Breast epithelium (tissue), 4 donors: Measurements from ENCODE around the gene MET. TPM values are rescaled to one million over a fixed set of nuclear protein-coding genes. Genes with fewer than 3 reads are reported as not detected.

Experiments used
- DNase-seq, 2 donors: peaks; one replicate each; pipeline ENCODE4 v3.0.0-alpha.2; 2019; ENCODE audit warnings: low spot score in 2 of 2
- H3K27ac ChIP-seq, 2 donors: fragments of 200-600 bp; sonication (generic) in 1 of 2; one replicate each; pipeline ENCODE4 v1.5.1; 2016 to 2019; ENCODE audit warnings: mild to moderate bottlenecking in 1 of 2
- H3K27me3 ChIP-seq, 2 donors: fragments of 200-600 bp; sonication (generic) in 1 of 2; one replicate each; pipeline versions ENCODE4 v1.5.1 to v1.6.0; 2017 to 2019; ENCODE audit warnings: control low read depth in 1 of 2, mild to moderate bottlenecking in 1 of 2
- H3K36me3 ChIP-seq: fragments of 200-600 bp; one replicate; pipeline ENCODE4 v1.5.1; 2019
- H3K4me1 ChIP-seq, 2 donors: fragments of 200-600 bp; sonication (generic); one replicate each; pipeline ENCODE4 v1.5.1; 2016 to 2019; ENCODE audit warnings: control low read depth in 1 of 2
- H3K4me3 ChIP-seq, 3 donors: fragments of 200-600 bp; sonication (generic); 1 replicate in 2 of 3; 2 replicates in 1 of 3; pipeline ENCODE4 v1.5.1; 2016 to 2019; ENCODE audit warnings: mild to moderate bottlenecking in 3 of 3, moderate library complexity in 2 of 3
- H3K9me3 ChIP-seq, 2 donors: fragments of 200-600 bp; sonication (generic) in 1 of 2; one replicate each; pipeline ENCODE4 v1.5.1; 2016 to 2019; ENCODE audit warnings: control low read depth in 1 of 2
- CTCF ChIP-seq, 3 donors: fragments of 450-650 bp; IDR thresholded peaks; one replicate each; pipeline ENCODE4 v1.5.1; 2016 to 2017; ENCODE audit warnings: antibody characterized with exemption in 3 of 3, mild to moderate bottlenecking in 3 of 3, moderate library complexity in 3 of 3
- POLR2A ChIP-seq: fragments of 450-650 bp; IDR thresholded peaks from one replicate; pipeline ENCODE4 v1.6.1; 2016; ENCODE audit warnings: antibody characterized with exemption, mild to moderate bottlenecking, moderate library complexity
- POLR2AphosphoS5 ChIP-seq, 3 donors: sonication (generic); formaldehyde crosslinking; IDR thresholded peaks; one replicate each; pipeline ENCODE4 v1.6.1; 2017; ENCODE audit warnings: antibody characterized with exemption in 3 of 3
- intact Hi-C: fragments of 100-400 bp; cut with DNase I; formaldehyde crosslinking; loops from one replicate; pipeline ENCODE4 v1.15.1; 2023; ENCODE audit warnings: low total_unique reads
- total RNA-seq, 3 donors: library from RNA; depleted of rRNA; stranded (reverse); fragments of >200 nt; gene quantifications; one replicate each; pipeline ENCODE4 v1.1.0, GENCODE V29; 2016

The MET gene
- total RNA-seq, 3 donors from 2014 or later = 25.8 to 85.6 (median 40.6) TPM

DNA sequence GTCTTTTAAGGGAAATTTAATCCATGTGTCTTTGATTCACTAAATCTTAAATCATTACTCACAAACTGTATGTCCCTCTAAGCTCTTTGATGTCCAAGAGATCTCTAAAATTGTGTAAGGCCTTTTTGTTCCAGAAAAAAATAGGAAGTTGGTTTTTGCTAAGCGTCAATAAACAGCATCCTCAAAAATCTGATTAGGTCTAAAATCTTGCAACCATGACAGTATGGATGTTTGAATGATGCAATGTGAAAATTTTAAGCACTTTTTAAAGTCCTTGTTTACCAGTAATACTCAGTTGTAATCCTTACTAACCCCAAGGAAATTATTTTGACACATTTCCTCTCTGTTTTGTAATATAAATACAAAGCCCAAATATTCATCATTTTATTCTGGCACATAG, 6.8 kb downstream of the MET start:
- H3K9me3 ChIP-seq = no peaks in the 10 kb centered on the region
- intact Hi-C loops = no loop called here
- no peak for DNase-seq
- H3K4me1 ChIP-seq = no peaks in the 10 kb centered on the region
- no peaks in the 10 kb centered on the region for H3K27me3 ChIP-seq
- TF ChIP-seq POLR2AphosphoS5 (IDR thresholded peaks at IDR 0.05) (no peak), CTCF (IDR thresholded peaks at IDR 0.05) (no peak), POLR2A (no peak)
- no peak overlapping the region for H3K4me3 ChIP-seq
- no peak overlapping the region for H3K27ac ChIP-seq
- H3K36me3 ChIP-seq = no peaks in the 10 kb centered on the region

DNA sequence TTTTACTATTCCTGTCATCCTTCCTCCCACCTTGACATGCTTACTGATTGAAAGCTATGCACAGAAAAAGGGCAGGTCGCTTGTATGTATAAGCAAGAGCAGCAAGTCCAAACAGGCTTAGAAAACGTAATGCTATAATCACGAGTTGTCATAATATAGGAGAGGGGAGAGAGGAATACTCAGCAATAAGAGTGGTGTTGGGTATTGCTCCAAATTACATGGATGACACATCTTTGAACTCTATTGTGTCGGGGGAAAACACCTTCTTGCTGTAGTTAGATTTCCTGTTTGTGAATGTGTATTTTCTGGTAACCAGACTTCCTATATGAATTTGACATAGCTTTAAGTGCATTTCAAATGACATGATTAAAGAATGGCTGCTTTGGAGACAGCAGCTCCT, 7.5 kb downstream of the MET start:
- DNase-seq = no peak
- intact Hi-C loops = no loop called here
- Histone ChIP-seq H3K36me3 (no peaks in the 10 kb centered on the region), H3K27ac (no peak overlapping the region), H3K9me3 (no peaks in the 10 kb centered on the region), H3K4me1 (no peaks in the 10 kb centered on the region), H3K4me3 (no peak overlapping the region), H3K27me3 (no peaks in the 10 kb centered on the region)
- TF ChIP-seq POLR2A = no peak
- no peak for TF ChIP-seq CTCF (IDR thresholded peaks at IDR 0.05)
- TF ChIP-seq POLR2AphosphoS5 (IDR thresholded peaks at IDR 0.05) = no peak

GRCh38 chr7:116683786-116684185, 11.8 kb downstream of the MET start:
- Histone ChIP-seq H3K4me1 (peaks cover 0 to 4% of the 10 kb centered on the region in 2 donors), H3K36me3 (no peaks in the 10 kb centered on the region), H3K9me3 (no peaks in the 10 kb centered on the region), H3K4me3 (no peak overlapping the region), H3K27me3 (no peaks in the 10 kb centered on the region), H3K27ac (no peak overlapping the region)
- DNase-seq = no peak
- intact Hi-C loops = no loop called here
- TF ChIP-seq CTCF (IDR thresholded peaks at IDR 0.05) (no peak), POLR2AphosphoS5 (IDR thresholded peaks at IDR 0.05) (no peak), POLR2A (no peak)

DNA sequence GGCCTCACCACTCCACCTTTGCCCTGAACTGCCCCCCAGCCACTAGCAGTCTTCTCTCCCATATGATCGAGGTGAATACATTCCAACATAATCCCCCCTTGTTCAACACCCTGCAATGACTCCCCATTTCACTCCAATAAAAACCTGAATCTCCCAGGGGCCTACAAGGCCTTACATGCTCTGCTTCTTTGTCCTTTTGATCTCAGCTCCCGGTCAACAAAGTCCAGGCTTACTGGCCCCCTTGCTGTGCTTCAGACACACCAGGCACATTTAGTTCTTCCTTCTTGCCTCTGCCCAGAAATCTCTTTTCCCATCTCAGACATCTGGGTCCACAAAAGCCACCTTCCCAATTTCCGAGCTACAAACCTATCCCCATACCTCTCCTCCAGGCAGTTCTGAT, 14.0 kb downstream of the MET start:
- H3K27ac ChIP-seq = no peak overlapping the region
- intact Hi-C loops = loop anchor here (5.0 kb wide), 1 partner anchor 106 kb away; no protein-coding TSS in a partner anchor
- DNase-seq = no peak
- H3K27me3 ChIP-seq = no peaks in the 10 kb centered on the region
- H3K36me3 ChIP-seq = no peaks in the 10 kb centered on the region
- H3K4me1 ChIP-seq = peaks cover 0 to 4% of the 10 kb centered on the region in 2 donors
- TF ChIP-seq POLR2AphosphoS5 (IDR thresholded peaks at IDR 0.05) (no peak), POLR2A (no peak), CTCF (IDR thresholded peaks at IDR 0.05) (no peak)
- no peak overlapping the region for H3K4me3 ChIP-seq
- H3K9me3 ChIP-seq = no peaks in the 10 kb centered on the region

DNA sequence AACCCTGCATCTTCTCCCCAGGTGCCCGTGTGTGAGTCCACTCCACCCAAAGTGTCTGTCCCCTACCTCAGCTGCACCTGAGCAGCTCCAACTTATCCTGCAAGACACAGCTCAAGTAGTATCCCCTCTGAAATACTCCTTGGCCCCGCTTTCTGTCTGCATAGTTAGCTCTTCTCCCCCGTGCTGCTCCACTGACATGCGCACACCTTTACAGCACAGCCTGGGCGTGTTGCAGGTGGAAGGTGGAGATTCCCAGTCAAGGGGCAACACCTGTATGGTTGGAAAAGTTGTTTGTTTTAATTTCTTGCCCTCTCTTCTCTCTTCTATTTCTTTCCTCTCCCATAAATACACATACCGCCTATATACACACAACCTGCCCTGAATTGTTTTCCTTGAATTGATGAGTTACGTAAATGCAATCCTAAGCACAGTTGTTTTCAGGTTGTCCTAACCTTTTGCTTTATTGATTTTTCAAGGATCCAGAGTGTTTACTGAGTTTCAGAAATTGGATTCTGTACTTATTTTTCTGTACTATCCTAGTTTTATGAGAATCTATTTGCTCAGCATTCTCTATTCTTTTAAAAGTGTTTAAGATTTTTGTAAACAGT, 14.9 kb downstream of the MET start:
- intact Hi-C loops = loop anchor here (5.0 kb wide), 1 partner anchor 105 kb away; no protein-coding TSS in a partner anchor
- Histone ChIP-seq H3K9me3 (no peaks in the 10 kb centered on the region), H3K4me1 (peaks cover 0 to 4% of the 10 kb centered on the region in 2 donors), H3K27me3 (no peaks in the 10 kb centered on the region), H3K27ac (no peak overlapping the region), H3K4me3 (no peak overlapping the region), H3K36me3 (no peaks in the 10 kb centered on the region)
- TF ChIP-seq POLR2AphosphoS5 (IDR thresholded peaks at IDR 0.05) = no peak
- no peak for TF ChIP-seq CTCF (IDR thresholded peaks at IDR 0.05)
- no peak for DNase-seq
